HFF-Myc (cell line): ENCODE measurements around the gene LRRC39.

Experiments
- DNase-seq: peaks from one replicate; pipeline ENCODE4 v3.0.0-alpha.2; 2011; ENCODE audit warnings: low read depth; ENCODE audit errors: extremely low read depth
- H3K4me3 ChIP-seq: replicated peaks from 2 replicates; pipeline ENCODE4 v1.5.1; 2011; ENCODE audit warnings: low read depth, mild to moderate bottlenecking, control low read depth, low read length
- CTCF ChIP-seq: IDR thresholded peaks from 2 replicates; pipeline ENCODE4 v1.5.1; 2012; ENCODE audit warnings: mild to moderate bottlenecking, low read depth, low read length, control low read depth; ENCODE audit errors: missing control alignments

The LRRC39 gene

DNA sequence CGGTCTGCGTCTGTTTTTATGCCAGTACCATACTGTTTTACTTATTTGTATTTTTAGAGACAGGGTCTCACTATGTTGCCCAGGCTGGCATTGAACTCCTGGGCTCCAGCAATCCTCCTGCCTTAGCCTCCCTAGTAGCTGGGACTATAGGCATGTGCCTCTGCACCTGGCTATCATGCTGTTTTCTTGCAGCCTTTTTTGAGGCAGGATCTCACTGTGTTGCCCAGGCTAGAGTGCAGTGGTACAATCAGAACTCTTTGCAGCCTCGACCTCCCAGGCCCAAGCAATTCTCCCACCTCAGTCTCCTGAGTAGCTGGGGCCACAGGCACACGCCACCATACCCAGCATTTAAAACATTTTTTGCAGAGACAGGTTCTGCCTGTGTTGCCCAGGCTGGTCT is 5.3 kb upstream of the LRRC39 start:
- no peak for TF ChIP-seq CTCF
- DNase-seq: no peak
- H3K4me3 ChIP-seq: no peak overlapping the region

DNA sequence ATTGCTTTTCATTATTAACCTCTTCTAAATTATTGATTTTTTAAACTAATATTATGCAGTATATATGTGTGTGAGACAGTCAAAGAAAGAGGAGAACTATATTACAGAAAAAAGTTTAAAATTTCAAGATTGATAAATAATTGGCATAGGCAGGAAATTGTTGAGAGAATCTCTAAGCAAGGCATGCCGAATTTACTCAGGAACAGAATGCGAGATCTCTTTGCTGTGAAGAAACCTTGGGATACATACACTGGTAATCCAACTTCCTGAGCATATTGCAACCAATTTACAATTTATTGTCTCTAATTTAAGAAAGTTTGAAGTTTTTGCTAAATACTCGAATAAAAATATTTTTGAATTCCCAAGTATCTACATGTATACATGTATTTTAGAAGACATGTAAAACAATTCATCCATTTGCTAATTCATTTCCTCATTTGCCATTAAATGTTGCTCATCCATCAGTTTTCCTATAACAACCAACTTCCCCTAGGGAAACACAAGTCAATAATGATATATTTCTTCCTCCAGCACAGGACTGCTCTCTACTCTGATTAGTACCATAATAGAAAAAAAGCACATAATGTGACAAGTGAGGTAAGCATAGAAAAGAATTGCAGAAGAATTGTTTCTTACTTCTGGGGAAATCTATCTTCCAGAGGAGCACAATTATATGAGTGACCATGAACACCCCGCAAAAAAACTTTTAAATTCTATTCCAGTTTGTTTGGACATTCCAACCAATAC is 588 bp downstream of the LRRC39 start:
- H3K4me3 ChIP-seq: no peak overlapping the region
- DNase-seq: no peak
- no peak for TF ChIP-seq CTCF

GRCh38 chr1:100168051-100168450 is 10.0 kb downstream of the LRRC39 start:
- no peak for DNase-seq
- no peak overlapping the region for H3K4me3 ChIP-seq
- no peak for TF ChIP-seq CTCF

GRCh38 chr1:100164702-100165101 is 13.4 kb downstream of the LRRC39 start:
- H3K4me3 ChIP-seq: no peak overlapping the region
- no peak for DNase-seq
- no peak for TF ChIP-seq CTCF

- H3K4me3 ChIP-seq: no peak overlapping the region
- no peak for DNase-seq
- TF ChIP-seq CTCF: no peak
Observed at GRCh38 chr1:100164216-100164615, 13.8 kb downstream of the LRRC39 start.

GRCh38 chr1:100162881-100163280 is 15.2 kb downstream of the LRRC39 start:
- no peak overlapping the region for H3K4me3 ChIP-seq
- DNase-seq: no peak
- no peak for TF ChIP-seq CTCF

GRCh38 chr1:100152271-100152670 is 25.8 kb downstream of the LRRC39 start:
- TF ChIP-seq CTCF: no peak
- no peak overlapping the region for H3K4me3 ChIP-seq
- DNase-seq: no peak
